GM21515 (cell line): Measurements from ENCODE around the gene ANO10.
"Not testable (repeated sequence)": the region's sequence is repeated elsewhere in the genome, so short reads cannot be mapped to it uniquely, and the experiment has no call there.

Experiments used
- ATAC-seq: cut with Tn5 transposase; IDR thresholded peaks from one replicate; pipeline ENCODE4 v1.9.1; 2021; ENCODE audit not compliant: unreplicated experiment

The ANO10 gene

GRCh38 chr3:43629257-43629656 is 7.4 kb upstream of the ANO10 start:
- no peak for ATAC-seq

GRCh38 chr3:43627360-43627759 is 5.5 kb upstream of the ANO10 start:
- ATAC-seq: no peak

GRCh38 chr3:43624619-43625305 is 3.0 kb upstream of the ANO10 start:
- ATAC-seq: no peak

GRCh38 chr3:43620831-43621655 is 768 bp downstream of the ANO10 start:
- no peak for ATAC-seq

- ATAC-seq: no peak
Measured at GRCh38 chr3:43619588-43619987, 2.2 kb downstream of the ANO10 start.

- no peak for ATAC-seq
Measured at GRCh38 chr3:43618142-43618541, 3.7 kb downstream of the ANO10 start.

- no peak for ATAC-seq
Measured at GRCh38 chr3:43616034-43616433, 5.8 kb downstream of the ANO10 start.

- no peak for ATAC-seq
Measured at GRCh38 chr3:43615133-43615532, 6.7 kb downstream of the ANO10 start.

- no peak for ATAC-seq
Measured at GRCh38 chr3:43613976-43614375, 7.8 kb downstream of the ANO10 start.

- ATAC-seq: no peak
Measured at GRCh38 chr3:43612419-43612818, 9.4 kb downstream of the ANO10 start.

GRCh38 chr3:43609406-43609805 is 12.4 kb downstream of the ANO10 start:
- no peak for ATAC-seq

GRCh38 chr3:43608751-43609150 is 13.1 kb downstream of the ANO10 start:
- no peak for ATAC-seq

GRCh38 chr3:43606284-43606683 is 15.5 kb downstream of the ANO10 start:
- ATAC-seq: no peak

- ATAC-seq: not testable (repeated sequence)
Measured at GRCh38 chr3:43599959-43600358, 21.9 kb downstream of the ANO10 start.

- ATAC-seq: no peak
Measured at GRCh38 chr3:43597961-43598360, 23.9 kb downstream of the ANO10 start.

- not testable (repeated sequence) for ATAC-seq
Measured at GRCh38 chr3:43596178-43596577, 25.6 kb downstream of the ANO10 start.

- not testable (repeated sequence) for ATAC-seq
Measured at GRCh38 chr3:43595280-43595679, 26.5 kb downstream of the ANO10 start.

GRCh38 chr3:43593588-43593987 is 28.2 kb downstream of the ANO10 start:
- not testable (repeated sequence) for ATAC-seq

GRCh38 chr3:43591866-43592265 is 29.9 kb downstream of the ANO10 start:
- ATAC-seq: not testable (repeated sequence)

GRCh38 chr3:43587303-43587702 is 34.5 kb downstream of the ANO10 start:
- ATAC-seq: no peak

GRCh38 chr3:43584043-43584826 is 37.6 kb downstream of the ANO10 start:
- no peak for ATAC-seq

- no peak for ATAC-seq
Measured at GRCh38 chr3:43583481-43583880, 38.3 kb downstream of the ANO10 start.
